Bronchial epithelial cell (primary cell): ENCODE measurements around the gene NRDE2. TPM values are rescaled to one million over a fixed set of nuclear protein-coding genes. Genes with fewer than 3 reads are reported as not detected.

Source experiments
- DNase-seq: peaks from one replicate; pipeline ENCODE4 v3.0.0-alpha.2; 2010; ENCODE audit warnings: low read depth
- FAIRE-seq: peaks from 2 replicates; lab custom pipeline; 2011; peaks lifted over from hg19 to GRCh38; lab: Jason Lieb, UNC
- H3K27me3 ChIP-seq: 2 replicates; pipeline ENCODE4 v1.5.1; 2011; ENCODE audit warnings: low read length; ENCODE audit not compliant: control insufficient read depth, insufficient read depth
- H3K36me3 ChIP-seq: 2 replicates; pipeline ENCODE4 v1.5.1; 2011; ENCODE audit warnings: low read length; ENCODE audit not compliant: control insufficient read depth, insufficient read depth
- H3K4me3 ChIP-seq: 2 replicates; pipeline ENCODE4 v1.5.1; 2011; ENCODE audit warnings: mild to moderate bottlenecking, low read depth, low read length, control low read depth
- CTCF ChIP-seq: IDR thresholded peaks from 2 replicates; pipeline ENCODE4 v1.5.1; 2011; ENCODE audit warnings: mild to moderate bottlenecking, moderate library complexity, low read length, control low read depth, inconsistent platforms; ENCODE audit not compliant: insufficient read depth, severe bottlenecking
- total RNA-seq: library from RNA; depleted of rRNA; stranded (reverse); fragments of >200 nt; gene quantifications from 2 replicates; pipeline ENCODE4 v1.2.1, GENCODE V29; 2014

Gene NRDE2
- total RNA-seq, 1 donor from 2014 or later = 6.1 TPM

- Histone ChIP-seq H3K27me3 (no peaks in the 10 kb centered on the region), H3K4me3 (no peak overlapping the region), H3K36me3 (peaks cover 3% of the 10 kb centered on the region)
- no peak for TF ChIP-seq CTCF
- no peak for FAIRE-seq
- DNase-seq = no peak
Observed at GRCh38 chr14:90305176-90305601, 26.6 kb downstream of the NRDE2 start.

- Histone ChIP-seq H3K36me3 (peaks cover 3% of the 10 kb centered on the region), H3K4me3 (no peak overlapping the region), H3K27me3 (no peaks in the 10 kb centered on the region)
- FAIRE-seq (no peak), DNase-seq (no peak)
- no peak for TF ChIP-seq CTCF
Observed at GRCh38 chr14:90304502-90304901, 27.2 kb downstream of the NRDE2 start.

- FAIRE-seq = no peak
- Histone ChIP-seq H3K36me3 (peaks cover 5% of the 10 kb centered on the region), H3K27me3 (no peaks in the 10 kb centered on the region), H3K4me3 (no peak overlapping the region)
- no peak for DNase-seq
- TF ChIP-seq CTCF = no peak
Observed at GRCh38 chr14:90303473-90303872, 28.3 kb downstream of the NRDE2 start.

GRCh38 chr14:90302529-90303303 lies 29.0 kb downstream of the NRDE2 start:
- no peak for DNase-seq
- Histone ChIP-seq H3K36me3 (peaks cover 5% of the 10 kb centered on the region), H3K4me3 (no peak overlapping the region), H3K27me3 (no peaks in the 10 kb centered on the region)
- no peak for TF ChIP-seq CTCF
- FAIRE-seq = no peak

GRCh38 chr14:90301668-90302090 lies 30.1 kb downstream of the NRDE2 start:
- DNase-seq = peak; percentile 59

More at GRCh38 chr14:90301668-90302090, 30.1 kb downstream of the NRDE2 start:
- no peak for FAIRE-seq
- Histone ChIP-seq H3K27me3 (no peaks in the 10 kb centered on the region), H3K36me3 (peaks cover 5% of the 10 kb centered on the region), H3K4me3 (no peak overlapping the region)
- TF ChIP-seq CTCF = peak; percentile 54
